CD4-positive, alpha-beta T cell (primary cell): ENCODE data around the gene SH3BP5. TPM values are rescaled to one million over a fixed set of nuclear protein-coding genes. Genes with fewer than 3 reads are reported as not detected.
A peak's percentile ranks its signal among the peaks of the same experiment; 100 is the strongest.

Source experiments
- ATAC-seq: fragments of 200-7000 bp; cut with Tn5 transposase; one replicate; pipeline ENCODE4 v1.10.0; 2022; ENCODE audit warnings: mild to moderate bottlenecking; ENCODE audit not compliant: poor library complexity
- CTCF ChIA-PET: fragments of 350-600 bp; sonication (Branson Sonifier 250); formaldehyde crosslinking; loops from one replicate; lab custom pipeline; 2021; ENCODE audit warnings: antibody characterized with exemption, inconsistent platforms; lab: Charles Lee
- POLR2A ChIA-PET: fragments of 350-600 bp; sonication (Branson Sonifier 250); formaldehyde crosslinking; loops from one replicate; lab custom pipeline; 2021; ENCODE audit warnings: antibody characterized with exemption, inconsistent platforms; lab: Charles Lee
- DNase-seq, 14 experiments: peaks; one replicate each; pipeline ENCODE4 v3.0.0-alpha.2; 2013 to 2020; ENCODE audit warnings: mixed read lengths in 2 of 14
- H3K27ac ChIP-seq, 2 donors: one replicate each; pipeline versions ENCODE4 v1.5.1 to v1.7.0; 2013; ENCODE audit warnings: low read length in 2 of 2, low read depth in 1 of 2, mild to moderate bottlenecking in 1 of 2
- H3K27me3 ChIP-seq, 2 experiments: 1 replicate in 1 of 2; 2 replicates in 1 of 2; pipeline versions ENCODE4 v1.6.1 to v1.7.0; 2013; ENCODE audit warnings: low read length in 2 of 2, control low read depth in 1 of 2, mild to moderate bottlenecking in 1 of 2, moderate library complexity in 1 of 2; ENCODE audit not compliant: insufficient read depth in 2 of 2, control insufficient read depth in 1 of 2
- H3K36me3 ChIP-seq: one replicate; pipeline ENCODE4 v1.6.1; 2013; ENCODE audit warnings: low read length, control low read depth; ENCODE audit not compliant: insufficient read depth
- H3K4me1 ChIP-seq: one replicate; pipeline ENCODE4 v1.6.1; 2013; ENCODE audit warnings: low read length, control low read depth; ENCODE audit not compliant: insufficient read depth
- H3K4me3 ChIP-seq: one replicate; pipeline ENCODE4 v1.5.1; 2013; ENCODE audit warnings: mild to moderate bottlenecking, low read length, moderate library complexity
- H3K9me3 ChIP-seq, 2 experiments: 1 replicate in 1 of 2; 2 replicates in 1 of 2; pipeline versions ENCODE4 v1.6.1 to v1.7.0; 2013; ENCODE audit warnings: low read length in 2 of 2, mild to moderate bottlenecking in 2 of 2, control low read depth in 1 of 2, moderate library complexity in 1 of 2; ENCODE audit not compliant: control insufficient read depth in 1 of 2, insufficient read depth in 1 of 2
- H3K27ac Mint-ChIP-seq: one replicate; pipeline ENCODE4 v1.8.0; 2020; ENCODE audit warnings: mixed read lengths
- H3K27me3 Mint-ChIP-seq: one replicate; pipeline ENCODE4 v1.8.0; 2021; ENCODE audit warnings: mixed read lengths
- H3K36me3 Mint-ChIP-seq: one replicate; pipeline ENCODE4 v1.8.0; 2021; ENCODE audit warnings: low read depth, mixed read lengths
- H3K4me1 Mint-ChIP-seq: one replicate; pipeline ENCODE4 v1.8.0; 2021; ENCODE audit warnings: low read depth, mixed read lengths
- H3K4me3 Mint-ChIP-seq: one replicate; pipeline ENCODE4 v1.8.0; 2020; ENCODE audit warnings: mild to moderate bottlenecking, mixed read lengths
- H3K9me3 Mint-ChIP-seq: one replicate; pipeline ENCODE4 v1.8.0; 2020; ENCODE audit warnings: mixed read lengths
- CTCF ChIP-seq: fragments of 200-600 bp; IDR thresholded peaks from one replicate; pipeline ENCODE4 v1.8.0; 2022; ENCODE audit warnings: antibody characterized with exemption, mild to moderate bottlenecking
- intact Hi-C, 2 experiments: fragments of 100-400 bp; cut with DNase I in 1 of 2; cut with micrococcal nuclease in 1 of 2; formaldehyde crosslinking; loops; one replicate each; pipeline versions ENCODE4 v1.15.1 to v1.9.0; 2023 to 2025; cut with DNase I, micrococcal nuclease
- total RNA-seq, 174 experiments: library from RNA in 2 of 174; stranded (reverse) in 2 of 174; gene quantifications; one replicate each; pipeline ENCODE4 v1.2.3 and lab custom pipeline; 2021 to 2026

Gene SH3BP5
- total RNA-seq, 2 experiments from 2014 or later: 16.8 to 17.7 TPM

GRCh38 chr3:15217011-15217671 is 115.2 kb downstream of the SH3BP5 start:
- no peaks in the 10 kb centered on the region for H3K9me3 ChIP-seq
- H3K36me3 Mint-ChIP-seq: peaks cover 89% of the 10 kb centered on the region
- peak overlapping the region; percentile 6 for H3K4me3 Mint-ChIP-seq
- CTCF ChIA-PET: interaction anchor here (1.2 to 2.3 kb wide), 2 partner anchors 14 to 115 kb away, joined by 3 to 9 read pairs; partner anchors contain the start of gene SH3BP5
- no peaks in the 10 kb centered on the region for H3K27me3 Mint-ChIP-seq
- peaks cover 77% of the 10 kb centered on the region for H3K36me3 ChIP-seq
- DNase-seq (peak in 3 of 14 experiments; percentile 15 to 44 (median 43)), ATAC-seq (peak; percentile 89)
- intact Hi-C loops: no loop called here
- POLR2A ChIA-PET: interaction anchor here (0.8 to 1.7 kb wide), 4 partner anchors 10 to 1047 kb away, joined by 3 to 13 read pairs (median 4); partner anchors contain the start of gene CAPN7
- peaks cover 4% of the 10 kb centered on the region for H3K4me1 ChIP-seq
- H3K27me3 ChIP-seq: no peaks in the 10 kb centered on the region
- H3K27ac Mint-ChIP-seq: peak overlapping the region; percentile 65
- no peaks in the 10 kb centered on the region for H3K9me3 Mint-ChIP-seq
- H3K4me3 ChIP-seq: no peak overlapping the region
- H3K4me1 Mint-ChIP-seq: peaks cover 28% of the 10 kb centered on the region
- TF ChIP-seq CTCF: no peak
- no peak overlapping the region for H3K27ac ChIP-seq

GRCh38 chr3:15216501-15216900 is 115.9 kb downstream of the SH3BP5 start:
- H3K9me3 ChIP-seq: no peaks in the 10 kb centered on the region
- H3K36me3 Mint-ChIP-seq: peaks cover 89% of the 10 kb centered on the region
- CTCF ChIA-PET: interaction anchor here (1.2 kb wide), 1 partner anchor 116 kb away, joined by 3 read pairs; the partner anchor contains the start of gene SH3BP5
- DNase-seq (no peak), ATAC-seq (no peak)
- POLR2A ChIA-PET: interaction anchor here (0.6 to 1.7 kb wide), 2 partner anchors 10 to 11 kb away, joined by 3 to 13 read pairs; partner anchors contain the start of gene CAPN7
- H3K27ac Mint-ChIP-seq: peak overlapping the region; percentile 65
- H3K27me3 ChIP-seq: no peaks in the 10 kb centered on the region
- TF ChIP-seq CTCF: no peak
- H3K36me3 ChIP-seq: peaks cover 73% of the 10 kb centered on the region
- peaks cover 4% of the 10 kb centered on the region for H3K4me1 ChIP-seq
- H3K27me3 Mint-ChIP-seq: no peaks in the 10 kb centered on the region
- intact Hi-C loops: no loop called here
- H3K4me3 Mint-ChIP-seq: no peak overlapping the region
- H3K27ac ChIP-seq: no peak overlapping the region
- peaks cover 30% of the 10 kb centered on the region for H3K4me1 Mint-ChIP-seq
- no peaks in the 10 kb centered on the region for H3K9me3 Mint-ChIP-seq
- H3K4me3 ChIP-seq: no peak overlapping the region

- ChIA-PET POLR2A (interaction anchor here (0.6 to 2.8 kb wide), 2 partner anchors 9 to 10 kb away, joined by 3 to 14 read pairs; partner anchors contain the start of gene CAPN7), CTCF (no interaction called here)
- ATAC-seq (no peak), DNase-seq (no peak)
- intact Hi-C loops: no loop called here
- no peak overlapping the region for H3K27ac Mint-ChIP-seq
- no peak overlapping the region for H3K4me3 Mint-ChIP-seq
- no peak for TF ChIP-seq CTCF
- H3K27me3 ChIP-seq: no peaks in the 10 kb centered on the region
- H3K4me1 ChIP-seq: peaks cover 4% of the 10 kb centered on the region
- no peaks in the 10 kb centered on the region for H3K27me3 Mint-ChIP-seq
- H3K9me3 Mint-ChIP-seq: no peaks in the 10 kb centered on the region
- no peak overlapping the region for H3K4me3 ChIP-seq
- H3K27ac ChIP-seq: no peak overlapping the region
- H3K4me1 Mint-ChIP-seq: peaks cover 30% of the 10 kb centered on the region
- peaks cover 69% of the 10 kb centered on the region for H3K36me3 ChIP-seq
- H3K9me3 ChIP-seq: no peaks in the 10 kb centered on the region
- H3K36me3 Mint-ChIP-seq: peaks cover 92% of the 10 kb centered on the region
Measured at GRCh38 chr3:15215996-15216395, 116.4 kb downstream of the SH3BP5 start.
